MM.1S (cell line): Measurements from ENCODE around the gene ANXA11.

ENCODE experiments used
- EZH2 ChIP-seq: fragments of 300-600 bp; sonication (generic); optimal IDR thresholded peaks from 2 replicates; pipeline ENCODE3; 2017; ENCODE audit warnings: low read depth, mild to moderate bottlenecking, antibody characterized with exemption, low read length, mixed read lengths
- EZH2phosphoT487 ChIP-seq: fragments of 300-600 bp; sonication (generic); IDR thresholded peaks from 2 replicates; pipeline ENCODE4 v1.6.1; 2018; ENCODE audit warnings: antibody characterized with exemption, low read length
- TF ChIP-seq, protein P1 (sequence below): fragments of 300-600 bp; sonication (generic); IDR thresholded peaks from 2 replicates; pipeline ENCODE4 v1.5.1; 2016; ENCODE audit warnings: antibody characterized with exemption, low read length, mixed read lengths

DNA sequence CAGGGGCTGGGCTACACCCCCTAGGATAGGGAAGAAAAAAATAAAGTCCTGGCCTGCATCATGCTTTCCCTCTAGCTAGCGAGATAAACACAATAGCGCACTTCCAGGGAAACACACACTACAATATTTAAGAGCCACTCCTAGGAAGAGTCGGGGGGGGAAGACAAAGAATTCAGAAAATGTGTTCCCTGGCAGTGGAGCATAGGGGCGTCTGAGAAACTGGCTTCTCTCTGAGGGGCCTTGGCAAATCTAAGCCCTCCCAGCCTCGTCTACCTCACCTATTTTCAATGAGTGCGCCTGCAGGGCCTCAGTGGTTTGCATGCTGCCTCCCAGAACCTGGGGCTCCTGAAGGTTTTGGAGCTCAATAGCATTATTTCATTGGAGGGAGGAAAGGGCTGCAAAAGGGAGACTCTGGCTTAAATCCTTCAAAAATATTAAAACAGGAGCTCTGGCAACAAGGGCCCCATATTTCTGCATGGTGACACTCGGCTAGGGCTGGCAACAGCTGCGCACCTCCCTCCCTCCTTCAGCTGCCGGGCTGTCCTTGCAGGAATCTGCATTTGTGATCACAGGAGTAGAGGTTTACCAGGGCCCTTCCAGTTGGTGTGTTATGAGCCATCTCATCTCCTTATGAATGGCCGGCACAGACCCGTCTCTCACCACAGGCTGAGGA lies 10.8 kb downstream of the ANXA11 start:
- TF ChIP-seq EZH2, result no peak
- TF ChIP-seq, protein P1, sequence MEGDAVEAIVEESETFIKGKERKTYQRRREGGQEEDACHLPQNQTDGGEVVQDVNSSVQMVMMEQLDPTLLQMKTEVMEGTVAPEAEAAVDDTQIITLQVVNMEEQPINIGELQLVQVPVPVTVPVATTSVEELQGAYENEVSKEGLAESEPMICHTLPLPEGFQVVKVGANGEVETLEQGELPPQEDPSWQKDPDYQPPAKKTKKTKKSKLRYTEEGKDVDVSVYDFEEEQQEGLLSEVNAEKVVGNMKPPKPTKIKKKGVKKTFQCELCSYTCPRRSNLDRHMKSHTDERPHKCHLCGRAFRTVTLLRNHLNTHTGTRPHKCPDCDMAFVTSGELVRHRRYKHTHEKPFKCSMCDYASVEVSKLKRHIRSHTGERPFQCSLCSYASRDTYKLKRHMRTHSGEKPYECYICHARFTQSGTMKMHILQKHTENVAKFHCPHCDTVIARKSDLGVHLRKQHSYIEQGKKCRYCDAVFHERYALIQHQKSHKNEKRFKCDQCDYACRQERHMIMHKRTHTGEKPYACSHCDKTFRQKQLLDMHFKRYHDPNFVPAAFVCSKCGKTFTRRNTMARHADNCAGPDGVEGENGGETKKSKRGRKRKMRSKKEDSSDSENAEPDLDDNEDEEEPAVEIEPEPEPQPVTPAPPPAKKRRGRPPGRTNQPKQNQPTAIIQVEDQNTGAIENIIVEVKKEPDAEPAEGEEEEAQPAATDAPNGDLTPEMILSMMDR, result no peak
- TF ChIP-seq EZH2phosphoT487, result no peak
